ENCODE measurements around the gene KIAA0825. TPM values are rescaled to one million over a fixed set of nuclear protein-coding genes. Genes with fewer than 3 reads are reported as not detected.

The KIAA0825 gene
- total RNA-seq, 1 experiment from 2014 or later: 0.07 TPM

- H3K4me1 ChIP-seq (ENCODE audit: insufficient read depth, low read length): no peaks in the 10 kb centered on the region
- no TSS peak for BruUV-seq (replicated peaks)
- no peaks in the 10 kb centered on the region for H4K20me1 ChIP-seq (ENCODE audit: low read length)
- H3K9me2 ChIP-seq (replicated peaks; ENCODE audit: low read length): no peaks in the 10 kb centered on the region
- ChIA-PET POLR2A (ENCODE audit: unreplicated experiment) (no interaction called here), CTCF (no interaction called here)
- H3K79me2 ChIP-seq (ENCODE audit: low read length): no peaks in the 10 kb centered on the region
- no peaks in the 10 kb centered on the region for H3K36me3 ChIP-seq (ENCODE audit: low read depth, low read length)
- H2AFZ ChIP-seq (ENCODE audit: low read length): no peak overlapping the region
- DNase-seq: no peak
- ATAC-seq: no peak
- no peaks in the 10 kb centered on the region for H3F3A ChIP-seq (ENCODE audit: low read length, unreplicated experiment)
- H3K27ac ChIP-seq (ENCODE audit: low read length): no peak overlapping the region
- no peak overlapping the region for H3K4me3 ChIP-seq (ENCODE audit: low read length)
- no peak overlapping the region for H3K4me2 ChIP-seq (ENCODE audit: low read length)
- H3K27me3 ChIP-seq (ENCODE audit: low read length): no peaks in the 10 kb centered on the region
- H3K9ac ChIP-seq (ENCODE audit: low read length): no peak overlapping the region
- H3K9me3 ChIP-seq (ENCODE audit: low read length): no peaks in the 10 kb centered on the region
- intact Hi-C loops (cut with micrococcal nuclease): no loop called here
- TF ChIP-seq EZH2phosphoT487 (IDR thresholded peaks at IDR 0.05; ENCODE audit: borderline replicate concordance, low read length) (no peak), EZH2 (IDR thresholded peaks at IDR 0.05; ENCODE audit: low read length, unreplicated experiment) (no peak)
- TF ChIP-seq, protein P1, sequence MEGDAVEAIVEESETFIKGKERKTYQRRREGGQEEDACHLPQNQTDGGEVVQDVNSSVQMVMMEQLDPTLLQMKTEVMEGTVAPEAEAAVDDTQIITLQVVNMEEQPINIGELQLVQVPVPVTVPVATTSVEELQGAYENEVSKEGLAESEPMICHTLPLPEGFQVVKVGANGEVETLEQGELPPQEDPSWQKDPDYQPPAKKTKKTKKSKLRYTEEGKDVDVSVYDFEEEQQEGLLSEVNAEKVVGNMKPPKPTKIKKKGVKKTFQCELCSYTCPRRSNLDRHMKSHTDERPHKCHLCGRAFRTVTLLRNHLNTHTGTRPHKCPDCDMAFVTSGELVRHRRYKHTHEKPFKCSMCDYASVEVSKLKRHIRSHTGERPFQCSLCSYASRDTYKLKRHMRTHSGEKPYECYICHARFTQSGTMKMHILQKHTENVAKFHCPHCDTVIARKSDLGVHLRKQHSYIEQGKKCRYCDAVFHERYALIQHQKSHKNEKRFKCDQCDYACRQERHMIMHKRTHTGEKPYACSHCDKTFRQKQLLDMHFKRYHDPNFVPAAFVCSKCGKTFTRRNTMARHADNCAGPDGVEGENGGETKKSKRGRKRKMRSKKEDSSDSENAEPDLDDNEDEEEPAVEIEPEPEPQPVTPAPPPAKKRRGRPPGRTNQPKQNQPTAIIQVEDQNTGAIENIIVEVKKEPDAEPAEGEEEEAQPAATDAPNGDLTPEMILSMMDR (conservative IDR thresholded peaks at IDR 0.05; ENCODE audit: low read depth, low read length): no peak
These were observed 202.6 kb downstream of the KIAA0825 start for GRCh38 chr5:94415798-94416197.

DNA sequence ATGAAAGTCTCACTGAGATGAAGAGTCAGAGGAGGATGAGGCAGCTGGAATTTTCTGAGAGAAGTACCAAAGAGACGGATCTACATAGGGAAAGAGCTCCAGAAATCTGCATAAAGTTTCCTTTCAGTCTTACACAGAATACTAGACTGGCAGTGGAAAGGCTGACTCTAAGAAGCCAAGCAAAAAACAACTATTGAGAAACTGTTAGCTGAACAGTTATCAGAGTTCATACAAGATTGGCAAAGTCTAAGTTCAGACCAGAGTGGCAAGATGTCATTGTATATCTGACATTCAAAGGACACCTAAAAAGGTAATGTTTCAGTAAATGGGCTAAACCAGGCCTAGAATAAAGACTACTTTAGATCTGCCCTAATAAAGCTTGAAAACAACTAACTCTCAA is 209.0 kb downstream of the KIAA0825 start:
- Histone ChIP-seq H3K36me3 (ENCODE audit: low read depth, low read length) (no peaks in the 10 kb centered on the region), H3K4me2 (ENCODE audit: low read length) (no peak overlapping the region), H3K9me3 (ENCODE audit: low read length) (no peaks in the 10 kb centered on the region), H3K4me1 (ENCODE audit: insufficient read depth, low read length) (peaks cover 6% of the 10 kb centered on the region; the same call in 1 of the 2 replicates), H3K9me2 (replicated peaks; ENCODE audit: low read length) (no peaks in the 10 kb centered on the region), H3K27me3 (ENCODE audit: low read length) (no peaks in the 10 kb centered on the region), H3K27ac (ENCODE audit: low read length) (no peak overlapping the region), H3K9ac (ENCODE audit: low read length) (no peak overlapping the region), H4K20me1 (ENCODE audit: low read length) (no peaks in the 10 kb centered on the region), H3K4me3 (ENCODE audit: low read length) (no peak overlapping the region), H3F3A (ENCODE audit: low read length, unreplicated experiment) (no peaks in the 10 kb centered on the region), H2AFZ (ENCODE audit: low read length) (no peak overlapping the region), H3K79me2 (ENCODE audit: low read length) (no peaks in the 10 kb centered on the region)
- intact Hi-C loops (cut with micrococcal nuclease): no loop called here
- no TSS peak for BruUV-seq (replicated peaks)
- DNase-seq (no peak), ATAC-seq (no peak)
- ChIA-PET POLR2A (ENCODE audit: unreplicated experiment) (no interaction called here), CTCF (no interaction called here)
- TF ChIP-seq, protein P1 (conservative IDR thresholded peaks at IDR 0.05; ENCODE audit: low read depth, low read length): no peak
- TF ChIP-seq EZH2 (IDR thresholded peaks at IDR 0.05; ENCODE audit: low read length, unreplicated experiment) (no peak), EZH2phosphoT487 (IDR thresholded peaks at IDR 0.05; ENCODE audit: borderline replicate concordance, low read length) (no peak)

DNA sequence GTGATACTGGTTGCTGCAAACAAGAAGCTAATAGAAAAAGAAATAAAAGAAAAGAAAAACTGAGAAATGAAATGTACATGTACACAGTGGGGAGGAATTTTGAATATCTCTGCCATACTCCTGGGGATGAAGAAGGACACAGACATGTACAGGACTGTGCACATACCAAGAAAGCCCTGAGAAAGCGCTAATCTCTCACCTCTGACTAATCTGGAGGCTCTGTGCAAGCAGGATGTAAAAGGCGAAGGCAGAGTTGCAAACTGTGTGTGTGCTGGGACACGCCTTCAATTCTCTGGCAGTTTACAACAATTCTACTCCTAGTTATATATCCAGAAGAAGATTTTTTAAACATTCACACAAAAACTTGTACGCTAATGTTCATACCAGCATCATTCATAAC is 211.4 kb downstream of the KIAA0825 start:
- peak; percentile 32 for DNase-seq
- Histone ChIP-seq H3K36me3 (ENCODE audit: low read depth, low read length) (no peaks in the 10 kb centered on the region), H3K4me2 (ENCODE audit: low read length) (no peak overlapping the region), H3K9me2 (replicated peaks; ENCODE audit: low read length) (no peaks in the 10 kb centered on the region), H3K4me1 (ENCODE audit: insufficient read depth, low read length) (peaks cover 6% of the 10 kb centered on the region; the same call in 1 of the 2 replicates), H2AFZ (ENCODE audit: low read length) (no peak overlapping the region), H3K9ac (ENCODE audit: low read length) (no peak overlapping the region), H3F3A (ENCODE audit: low read length, unreplicated experiment) (no peaks in the 10 kb centered on the region), H3K4me3 (ENCODE audit: low read length) (no peak overlapping the region), H4K20me1 (ENCODE audit: low read length) (no peaks in the 10 kb centered on the region), H3K27me3 (ENCODE audit: low read length) (no peaks in the 10 kb centered on the region), H3K27ac (ENCODE audit: low read length) (no peak overlapping the region), H3K9me3 (ENCODE audit: low read length) (no peaks in the 10 kb centered on the region), H3K79me2 (ENCODE audit: low read length) (no peaks in the 10 kb centered on the region)
- BruUV-seq (replicated peaks): no TSS peak
- intact Hi-C loops (cut with micrococcal nuclease): no loop called here
- ChIA-PET CTCF (no interaction called here), POLR2A (ENCODE audit: unreplicated experiment) (no interaction called here)
- TF ChIP-seq, protein P1 (conservative IDR thresholded peaks at IDR 0.05; ENCODE audit: low read depth, low read length): no peak
- TF ChIP-seq EZH2 (IDR thresholded peaks at IDR 0.05; ENCODE audit: low read length, unreplicated experiment) (no peak), EZH2phosphoT487 (IDR thresholded peaks at IDR 0.05; ENCODE audit: borderline replicate concordance, low read length) (no peak)
- ATAC-seq: peak; percentile 83

All from PC-3 (cell line).